HEK293 (cell line): ENCODE measurements around the gene PACRG.

Source experiments
- CTCF ChIA-PET: fragments of 350-600 bp; formaldehyde crosslinking; extraction: SDS; loops from one replicate; lab custom pipeline; 2021; ENCODE audit warnings: antibody characterized with exemption; lab: Yijun Ruan, JAX
- POLR2A ChIA-PET: fragments of 300-600 bp; formaldehyde crosslinking; extraction: SDS; loops from one replicate; lab custom pipeline; 2020; ENCODE audit warnings: antibody characterized with exemption, inconsistent platforms; lab: Yijun Ruan, JAX
- H3K27ac ChIP-seq: fragments of 200-500 bp; sonication (Bioruptor generic); 2 replicates; pipeline ENCODE4 v1.5.1; 2014; ENCODE audit warnings: low read depth, low read length, control low read depth, inconsistent platforms; ENCODE audit errors: extremely low read depth
- H3K36me3 ChIP-seq, 2 experiments: fragments of 200-500 bp in 1 of 2; sonication (Bioruptor generic) in 1 of 2; 1 replicate in 1 of 2; 2 replicates in 1 of 2; pipeline ENCODE4 v1.5.1; 2014 to 2017; ENCODE audit warnings: inconsistent platforms in 2 of 2, low read length in 2 of 2; ENCODE audit not compliant: control insufficient read depth in 2 of 2, insufficient read depth in 1 of 2
- H3K4me1 ChIP-seq: fragments of 200-500 bp; sonication (Bioruptor generic); 2 replicates; pipeline ENCODE4 v1.5.1; 2014; ENCODE audit warnings: mild to moderate bottlenecking, low read length, inconsistent platforms; ENCODE audit not compliant: control insufficient read depth, insufficient read depth
- H3K4me3 ChIP-seq: 2 replicates; pipeline ENCODE4 v1.5.1; 2011; ENCODE audit warnings: low read depth, mild to moderate bottlenecking, control low read depth, low read length, moderate library complexity
- H3K9me3 ChIP-seq: fragments of 200-500 bp; sonication (Bioruptor generic); 2 replicates; pipeline ENCODE4 v1.5.1; 2014; ENCODE audit warnings: low read depth, low read length, inconsistent platforms; ENCODE audit not compliant: control insufficient read depth, insufficient read depth
- GLI2 ChIP-seq: fragments of 450-650 bp; formaldehyde crosslinking; IDR thresholded peaks from 2 replicates; pipeline ENCODE4; 2017; ENCODE audit warnings: missing biosample characterization, missing genetic modification characterization, low read depth, borderline replicate concordance
- GLIS1 ChIP-seq: fragments of 450-650 bp; formaldehyde crosslinking; IDR thresholded peaks from 2 replicates; pipeline ENCODE4 v1.5.1; 2016; ENCODE audit warnings: missing biosample characterization, missing genetic modification characterization
- KLF10 ChIP-seq: fragments of 450-650 bp; IDR thresholded peaks from 2 replicates; pipeline ENCODE4 v1.5.1; 2018; ENCODE audit warnings: missing biosample characterization, mild to moderate bottlenecking, missing genetic modification characterization
- KLF16 ChIP-seq: fragments of 450-650 bp; formaldehyde crosslinking; IDR thresholded peaks from 2 replicates; pipeline ENCODE4 v1.5.1; 2017; ENCODE audit warnings: missing biosample characterization, missing genetic modification characterization
- MZF1 ChIP-seq: fragments of 450-650 bp; formaldehyde crosslinking; IDR thresholded peaks from 2 replicates; pipeline ENCODE4 v1.5.1; 2017; ENCODE audit warnings: missing biosample characterization, missing genetic modification characterization, borderline replicate concordance
- SCRT2 ChIP-seq: fragments of 450-650 bp; formaldehyde crosslinking; IDR thresholded peaks from 2 replicates; pipeline ENCODE4 v1.5.1; 2016; ENCODE audit warnings: missing biosample characterization, missing genetic modification characterization
- SETDB1 ChIP-seq: IDR thresholded peaks from one replicate; pipeline ENCODE4 v1.6.1; 2017; ENCODE audit warnings: mild to moderate bottlenecking, low read length, moderate library complexity, mixed read lengths; ENCODE audit not compliant: insufficient read length
- SP7 ChIP-seq: fragments of 450-650 bp; formaldehyde crosslinking; IDR thresholded peaks from 2 replicates; pipeline ENCODE4 v1.5.1; 2016; ENCODE audit warnings: missing biosample characterization, missing genetic modification characterization
- ZBTB10 ChIP-seq: fragments of 450-650 bp; formaldehyde crosslinking; IDR thresholded peaks from 2 replicates; pipeline ENCODE4 v1.5.1; 2016; ENCODE audit warnings: missing biosample characterization, missing genetic modification characterization
- ZEB2 ChIP-seq: fragments of 450-650 bp; formaldehyde crosslinking; IDR thresholded peaks from 2 replicates; pipeline ENCODE4 v1.5.1; 2016; ENCODE audit warnings: missing biosample characterization, missing genetic modification characterization
- ZFHX2 ChIP-seq: fragments of 450-650 bp; formaldehyde crosslinking; conservative IDR thresholded peaks from 2 replicates; pipeline ENCODE4 v1.5.1; 2016; ENCODE audit warnings: missing biosample characterization, missing genetic modification characterization
- ZFP69B ChIP-seq: fragments of 450-650 bp; formaldehyde crosslinking; IDR thresholded peaks from 2 replicates; pipeline ENCODE4 v1.5.1; 2016; ENCODE audit warnings: missing biosample characterization, missing genetic modification characterization
- ZNF121 ChIP-seq: fragments of 450-650 bp; formaldehyde crosslinking; IDR thresholded peaks from 2 replicates; pipeline ENCODE4 v1.5.1; 2016; ENCODE audit warnings: missing biosample characterization, missing genetic modification characterization
- ZNF132 ChIP-seq: fragments of 450-650 bp; formaldehyde crosslinking; IDR thresholded peaks from 2 replicates; pipeline ENCODE4 v1.5.1; 2017; ENCODE audit warnings: missing biosample characterization, missing genetic modification characterization, borderline replicate concordance
- ZNF140 ChIP-seq: fragments of 450-650 bp; formaldehyde crosslinking; IDR thresholded peaks from 2 replicates; pipeline ENCODE4 v1.5.1; 2016; ENCODE audit warnings: missing biosample characterization, missing genetic modification characterization
- ZNF146 ChIP-seq: fragments of 450-650 bp; formaldehyde crosslinking; IDR thresholded peaks from 2 replicates; pipeline ENCODE4 v1.5.1; 2016; ENCODE audit warnings: missing biosample characterization, missing genetic modification characterization
- ZNF184 ChIP-seq: fragments of 450-650 bp; IDR thresholded peaks from 2 replicates; pipeline ENCODE4 v1.5.1; 2018; ENCODE audit warnings: missing biosample characterization, mild to moderate bottlenecking, missing genetic modification characterization
- ZNF2 ChIP-seq: fragments of 450-650 bp; formaldehyde crosslinking; IDR thresholded peaks from 2 replicates; pipeline ENCODE4 v1.5.1; 2016; ENCODE audit warnings: missing biosample characterization, missing genetic modification characterization
- ZNF211 ChIP-seq: fragments of 450-650 bp; formaldehyde crosslinking; IDR thresholded peaks from 2 replicates; pipeline ENCODE4 v1.5.1; 2016; ENCODE audit warnings: low read depth, missing biosample characterization, missing genetic modification characterization
- ZNF274 ChIP-seq, 2 experiments: fragments of 200-500 bp in 1 of 2; fragments of 450-650 bp in 1 of 2; sonication (Bioruptor generic) in 1 of 2; formaldehyde crosslinking in 1 of 2; IDR thresholded peaks; 2 replicates each; pipeline versions ENCODE4 v1.5.1 to v1.6.1; 2014 to 2016; ENCODE audit warnings: borderline replicate concordance in 1 of 2, inconsistent platforms in 1 of 2, low read length in 1 of 2, missing biosample characterization in 1 of 2, missing genetic modification characterization in 1 of 2
- ZNF341 ChIP-seq: fragments of 450-650 bp; formaldehyde crosslinking; IDR thresholded peaks from 2 replicates; pipeline ENCODE4; 2016; ENCODE audit warnings: low read depth, missing biosample characterization, missing genetic modification characterization
- ZNF350 ChIP-seq: fragments of 450-650 bp; formaldehyde crosslinking; IDR thresholded peaks from 2 replicates; pipeline ENCODE4 v1.5.0; 2017; ENCODE audit warnings: missing biosample characterization, mild to moderate bottlenecking, missing genetic modification characterization
- ZNF473 ChIP-seq: fragments of 450-650 bp; formaldehyde crosslinking; IDR thresholded peaks from 2 replicates; pipeline ENCODE4 v1.5.1; 2017; ENCODE audit warnings: missing biosample characterization, missing genetic modification characterization
- ZNF558 ChIP-seq: fragments of 450-650 bp; formaldehyde crosslinking; IDR thresholded peaks from 2 replicates; pipeline ENCODE4 v1.5.1; 2016; ENCODE audit warnings: missing biosample characterization, missing genetic modification characterization
- ZNF561 ChIP-seq: fragments of 450-650 bp; IDR thresholded peaks from 2 replicates; pipeline ENCODE4 v1.5.1; 2018; ENCODE audit warnings: missing biosample characterization, missing genetic modification characterization, borderline replicate concordance
- ZNF571 ChIP-seq: fragments of 450-650 bp; formaldehyde crosslinking; IDR thresholded peaks from 2 replicates; pipeline ENCODE4 v1.5.0; 2017; ENCODE audit warnings: missing biosample characterization, missing genetic modification characterization
- ZNF600 ChIP-seq: fragments of 450-650 bp; formaldehyde crosslinking; IDR thresholded peaks from 2 replicates; pipeline ENCODE4 v1.5.1; 2016; ENCODE audit warnings: missing biosample characterization, missing genetic modification characterization
- ZNF658 ChIP-seq: fragments of 450-650 bp; formaldehyde crosslinking; IDR thresholded peaks from 2 replicates; pipeline ENCODE4; 2016; ENCODE audit warnings: missing biosample characterization, missing genetic modification characterization
- ZNF664 ChIP-seq: fragments of 450-650 bp; formaldehyde crosslinking; IDR thresholded peaks from 2 replicates; pipeline ENCODE4 v1.5.1; 2016; ENCODE audit warnings: missing biosample characterization, missing genetic modification characterization
- ZNF692 ChIP-seq: fragments of 450-650 bp; formaldehyde crosslinking; IDR thresholded peaks from 2 replicates; pipeline ENCODE4 v1.5.1; 2016; ENCODE audit warnings: missing biosample characterization, missing genetic modification characterization
- ZNF701 ChIP-seq: fragments of 450-650 bp; formaldehyde crosslinking; IDR thresholded peaks from 2 replicates; pipeline ENCODE4 v1.5.1; 2016; ENCODE audit warnings: missing biosample characterization, missing genetic modification characterization
- ZNF747 ChIP-seq: fragments of 450-650 bp; formaldehyde crosslinking; IDR thresholded peaks from 2 replicates; pipeline ENCODE4 v1.5.1; 2016; ENCODE audit warnings: missing biosample characterization, missing genetic modification characterization
- ZNF76 ChIP-seq: fragments of 450-650 bp; formaldehyde crosslinking; IDR thresholded peaks from 2 replicates; pipeline ENCODE4; 2016; ENCODE audit warnings: low read depth, missing biosample characterization, missing genetic modification characterization, borderline replicate concordance
- ZNF776 ChIP-seq: fragments of 450-650 bp; formaldehyde crosslinking; IDR thresholded peaks from 2 replicates; pipeline ENCODE4 v1.5.0; 2017; ENCODE audit warnings: missing biosample characterization, missing genetic modification characterization, borderline replicate concordance
- TF ChIP-seq, protein P1 (sequence below): fragments of 450-650 bp; formaldehyde crosslinking; IDR thresholded peaks from 2 replicates; pipeline ENCODE4 v1.5.1; 2016; ENCODE audit warnings: missing biosample characterization, missing genetic modification characterization

The PACRG gene

DNA sequence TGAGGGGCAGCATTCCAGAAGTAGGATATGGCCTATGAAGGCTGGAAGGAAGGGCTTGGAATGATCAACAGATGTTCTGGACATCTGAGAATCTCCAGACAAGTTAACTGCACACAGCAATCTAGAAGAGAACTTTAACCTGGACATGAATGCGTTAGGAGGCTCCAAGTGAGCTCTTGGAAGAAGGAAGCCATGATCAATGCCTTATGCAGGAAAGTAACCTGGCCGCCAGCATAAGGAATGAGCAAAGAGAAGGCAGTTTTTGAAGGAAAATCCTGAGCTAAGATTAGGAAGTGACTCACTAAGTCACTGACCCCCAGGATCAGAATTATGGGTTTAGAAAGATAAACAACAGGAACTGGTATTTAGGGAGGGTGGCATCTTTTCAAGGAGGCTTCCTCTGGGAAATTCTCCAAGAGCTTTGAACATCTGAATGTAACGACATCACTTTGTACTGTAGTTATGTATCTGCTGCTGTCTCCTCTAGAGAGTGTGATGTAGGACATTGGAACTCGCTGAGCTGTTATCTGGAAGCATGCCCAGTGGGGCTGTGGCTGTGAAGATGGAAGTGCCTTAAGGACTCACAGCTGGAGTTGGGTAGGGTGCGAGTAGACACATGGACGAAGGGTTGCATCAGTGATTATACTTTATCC lies 236.8 kb downstream of the PACRG start (continued):
- TF ChIP-seq ZNF658 (tag by site-specific recombination) (no peak), ZNF664 (tag by site-specific recombination) (no peak), ZNF747 (tag by site-specific recombination) (no peak), ZNF274 (IDR thresholded peaks at IDR 0.05; ENCODE audit: low read length) (no peak), ZNF274 (tag by site-specific recombination; IDR thresholded peaks at IDR 0.05; ENCODE audit: borderline replicate concordance) (no peak), ZNF184 (peak; percentile 91), ZNF692 (tag by site-specific recombination) (no peak), SP7 (tag by site-specific recombination) (peak; percentile 56; the same call in 1 of the 2 replicates), ZFP69B (no peak), ZNF121 (no peak), ZNF558 (tag by site-specific recombination) (no peak), SCRT2 (tag by site-specific recombination) (0 out of 2 replicates have a peak, but pooled peaks have one; percentile 33), ZNF146 (tag by site-specific recombination) (no peak), ZNF2 (no peak), ZEB2 (tag by site-specific recombination) (no peak), ZNF473 (tag by site-specific recombination) (no peak), ZNF776 (tag by site-specific recombination) (no peak), ZNF571 (tag by site-specific recombination) (no peak), ZNF132 (tag by site-specific recombination) (no peak), ZNF701 (no peak), ZFHX2 (tag by site-specific recombination) (no peak), ZNF76 (no peak), ZNF600 (no peak), ZNF211 (tag by site-specific recombination) (no peak), KLF16 (tag by site-specific recombination) (0 out of 2 replicates have a peak, but pooled peaks have one; percentile 33)
- TF ChIP-seq, protein P1, sequence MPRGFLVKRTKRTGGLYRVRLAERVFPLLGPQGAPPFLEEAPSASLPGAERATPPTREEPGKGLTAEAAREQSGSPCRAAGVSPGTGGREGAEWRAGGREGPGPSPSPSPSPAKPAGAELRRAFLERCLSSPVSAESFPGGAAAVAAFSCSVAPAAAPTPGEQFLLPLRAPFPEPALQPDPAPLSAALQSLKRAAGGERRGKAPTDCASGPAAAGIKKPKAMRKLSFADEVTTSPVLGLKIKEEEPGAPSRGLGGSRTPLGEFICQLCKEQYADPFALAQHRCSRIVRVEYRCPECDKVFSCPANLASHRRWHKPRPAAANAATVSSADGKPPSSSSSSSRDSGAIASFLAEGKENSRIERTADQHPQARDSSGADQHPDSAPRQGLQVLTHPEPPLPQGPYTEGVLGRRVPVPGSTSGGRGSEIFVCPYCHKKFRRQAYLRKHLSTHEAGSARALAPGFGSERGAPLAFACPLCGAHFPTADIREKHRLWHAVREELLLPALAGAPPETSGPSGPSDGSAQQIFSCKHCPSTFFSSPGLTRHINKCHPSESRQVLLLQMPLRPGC = no peak

DNA sequence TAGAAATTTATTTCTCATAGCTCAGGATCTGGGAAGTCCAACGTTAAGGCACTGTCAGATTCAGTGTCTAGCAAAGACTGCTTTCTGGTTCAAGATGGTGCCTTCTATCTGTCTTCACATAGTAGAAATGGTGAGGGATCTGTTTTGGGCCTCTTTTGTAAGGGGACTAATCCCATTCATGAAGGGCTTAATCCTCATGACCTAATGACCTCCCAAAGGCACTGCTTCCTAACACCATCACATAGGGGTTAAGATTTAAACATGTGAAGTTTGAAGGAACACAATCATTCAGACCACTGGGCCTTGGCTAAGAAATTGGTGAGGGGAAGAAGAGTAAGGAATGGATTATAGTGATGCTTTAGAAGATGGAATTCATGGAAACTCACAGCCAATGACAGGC lies 237.6 kb downstream of the PACRG start:
- no peak overlapping the region for H3K4me3 ChIP-seq
- H3K4me1 ChIP-seq = no peaks in the 10 kb centered on the region
- no peaks in the 10 kb centered on the region for H3K9me3 ChIP-seq
- POLR2A ChIA-PET = no interaction called here
- no peaks in the 10 kb centered on the region for H3K36me3 ChIP-seq
- CTCF ChIA-PET = no interaction called here
- H3K27ac ChIP-seq = no peak overlapping the region
- TF ChIP-seq GLIS1 (tag by site-specific recombination) = no peak
- TF ChIP-seq ZNF140 = no peak
- TF ChIP-seq KLF10 = no peak
- no peak for TF ChIP-seq ZBTB10 (tag by site-specific recombination)
- TF ChIP-seq ZNF350 (tag by site-specific recombination) = no peak
- no peak for TF ChIP-seq ZNF658 (tag by site-specific recombination)
- TF ChIP-seq ZNF561 (tag by site-specific recombination) = no peak
- no peak for TF ChIP-seq ZNF211 (tag by site-specific recombination)
- no peak for TF ChIP-seq ZNF341 (tag by site-specific recombination)
- no peak for TF ChIP-seq SETDB1
- no peak for TF ChIP-seq MZF1
- TF ChIP-seq ZNF747 (tag by site-specific recombination) = no peak
- TF ChIP-seq GLI2 (tag by site-specific recombination) = no peak
